Measurements from ENCODE around the gene CARNS1.

GRCh38 chr11:67455054-67455453 lies 39.6 kb downstream of the CARNS1 start, which contains the start of gene CABP4:
- TF ChIP-seq EP300 (IDR thresholded peaks at IDR 0.05) (no peak), POLR2AphosphoS5 (IDR thresholded peaks at IDR 0.05) (no peak), POLR2A (IDR thresholded peaks at IDR 0.05) (no peak)
- TF ChIP-seq, protein P1, sequence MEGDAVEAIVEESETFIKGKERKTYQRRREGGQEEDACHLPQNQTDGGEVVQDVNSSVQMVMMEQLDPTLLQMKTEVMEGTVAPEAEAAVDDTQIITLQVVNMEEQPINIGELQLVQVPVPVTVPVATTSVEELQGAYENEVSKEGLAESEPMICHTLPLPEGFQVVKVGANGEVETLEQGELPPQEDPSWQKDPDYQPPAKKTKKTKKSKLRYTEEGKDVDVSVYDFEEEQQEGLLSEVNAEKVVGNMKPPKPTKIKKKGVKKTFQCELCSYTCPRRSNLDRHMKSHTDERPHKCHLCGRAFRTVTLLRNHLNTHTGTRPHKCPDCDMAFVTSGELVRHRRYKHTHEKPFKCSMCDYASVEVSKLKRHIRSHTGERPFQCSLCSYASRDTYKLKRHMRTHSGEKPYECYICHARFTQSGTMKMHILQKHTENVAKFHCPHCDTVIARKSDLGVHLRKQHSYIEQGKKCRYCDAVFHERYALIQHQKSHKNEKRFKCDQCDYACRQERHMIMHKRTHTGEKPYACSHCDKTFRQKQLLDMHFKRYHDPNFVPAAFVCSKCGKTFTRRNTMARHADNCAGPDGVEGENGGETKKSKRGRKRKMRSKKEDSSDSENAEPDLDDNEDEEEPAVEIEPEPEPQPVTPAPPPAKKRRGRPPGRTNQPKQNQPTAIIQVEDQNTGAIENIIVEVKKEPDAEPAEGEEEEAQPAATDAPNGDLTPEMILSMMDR (IDR thresholded peaks at IDR 0.05) = no peak

All from upper lobe of left lung (tissue), 4 donors.